Thoracic aorta (tissue), 2 donors: ENCODE measurements around the gene CCL24. TPM values are rescaled to one million over a fixed set of nuclear protein-coding genes. Genes with fewer than 3 reads are reported as not detected.

Source experiments
- ATAC-seq: fragments of 150-250 bp; one replicate; pipeline ENCODE4 v1.8.0; 2017; ENCODE audit warnings: low read depth; ENCODE audit not compliant: insufficient number of reproducible peaks, low FRiP score
- DNase-seq: peaks from one replicate; pipeline ENCODE4 v3.0.0-alpha.2; 2020; ENCODE audit warnings: low spot score
- H3K27ac ChIP-seq, 2 donors: fragments of 200-600 bp; sonication (generic); 1 replicate in 1 of 2; 2 replicates in 1 of 2; pipeline ENCODE4 v1.5.1; 2016; ENCODE audit warnings: mild to moderate bottlenecking in 2 of 2, moderate library complexity in 2 of 2
- H3K27me3 ChIP-seq: fragments of 200-600 bp; sonication (generic); replicated peaks from 2 replicates; pipeline ENCODE4 v1.6.0; 2016; ENCODE audit warnings: mild to moderate bottlenecking; ENCODE audit not compliant: insufficient read depth
- H3K36me3 ChIP-seq: fragments of 200-600 bp; sonication (generic); one replicate; pipeline ENCODE4 v1.5.1; 2016
- H3K4me1 ChIP-seq, 2 donors: fragments of 200-600 bp; sonication (generic); 1 replicate in 1 of 2; 2 replicates in 1 of 2; pipeline versions ENCODE4 v1.5.1 to v1.6.0; 2016; ENCODE audit warnings: low read depth in 2 of 2, mild to moderate bottlenecking in 1 of 2; ENCODE audit not compliant: control insufficient read depth in 1 of 2
- H3K4me3 ChIP-seq: fragments of 200-600 bp; sonication (generic); 2 replicates; pipeline ENCODE4 v1.5.1; 2016; ENCODE audit warnings: mild to moderate bottlenecking
- H3K9me3 ChIP-seq: fragments of 200-600 bp; sonication (generic); 2 replicates; pipeline ENCODE4 v1.5.1; 2016
- total RNA-seq, 2 donors: library from RNA; depleted of rRNA; stranded (reverse); fragments of >200 nt; gene quantifications; one replicate each; pipeline versions ENCODE4 v1.1.0 to v1.2.3, GENCODE V29; 2016
- TF ChIP-seq, protein P1 (sequence below): fragments of 200-600 bp; sonication (generic); IDR thresholded peaks from one replicate; pipeline ENCODE4 v1.5.1; 2019; ENCODE audit warnings: antibody characterized with exemption

CCL24 gene
- total RNA-seq, 2 donors from 2014 or later = not detected

DNA sequence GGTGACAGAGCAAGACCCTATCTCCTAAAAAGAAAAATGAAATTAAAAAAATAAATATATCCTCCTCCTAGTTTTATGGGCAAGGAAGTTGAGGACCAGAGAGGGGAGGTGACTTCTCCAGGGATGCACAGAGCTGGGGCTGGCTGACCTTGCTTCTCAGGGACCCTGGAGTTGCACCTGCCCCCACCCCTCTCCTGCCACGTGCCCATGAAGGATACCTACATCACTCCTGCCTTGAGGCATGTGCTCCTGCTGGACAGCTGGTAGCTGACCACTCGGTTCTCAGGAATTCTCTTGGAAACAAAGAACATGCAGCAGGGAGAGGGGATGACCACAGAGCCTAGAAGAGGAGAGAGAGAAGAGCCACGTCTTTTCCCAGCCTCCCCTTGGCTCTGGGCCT lies 522 bp downstream of the CCL24 start:
- H3K36me3 ChIP-seq = no peaks in the 10 kb centered on the region
- no peaks in the 10 kb centered on the region for H3K9me3 ChIP-seq
- no peaks in the 10 kb centered on the region for H3K4me1 ChIP-seq
- TF ChIP-seq, protein P1, sequence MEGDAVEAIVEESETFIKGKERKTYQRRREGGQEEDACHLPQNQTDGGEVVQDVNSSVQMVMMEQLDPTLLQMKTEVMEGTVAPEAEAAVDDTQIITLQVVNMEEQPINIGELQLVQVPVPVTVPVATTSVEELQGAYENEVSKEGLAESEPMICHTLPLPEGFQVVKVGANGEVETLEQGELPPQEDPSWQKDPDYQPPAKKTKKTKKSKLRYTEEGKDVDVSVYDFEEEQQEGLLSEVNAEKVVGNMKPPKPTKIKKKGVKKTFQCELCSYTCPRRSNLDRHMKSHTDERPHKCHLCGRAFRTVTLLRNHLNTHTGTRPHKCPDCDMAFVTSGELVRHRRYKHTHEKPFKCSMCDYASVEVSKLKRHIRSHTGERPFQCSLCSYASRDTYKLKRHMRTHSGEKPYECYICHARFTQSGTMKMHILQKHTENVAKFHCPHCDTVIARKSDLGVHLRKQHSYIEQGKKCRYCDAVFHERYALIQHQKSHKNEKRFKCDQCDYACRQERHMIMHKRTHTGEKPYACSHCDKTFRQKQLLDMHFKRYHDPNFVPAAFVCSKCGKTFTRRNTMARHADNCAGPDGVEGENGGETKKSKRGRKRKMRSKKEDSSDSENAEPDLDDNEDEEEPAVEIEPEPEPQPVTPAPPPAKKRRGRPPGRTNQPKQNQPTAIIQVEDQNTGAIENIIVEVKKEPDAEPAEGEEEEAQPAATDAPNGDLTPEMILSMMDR = no peak
- DNase-seq (no peak), ATAC-seq (no peak)
- H3K27ac ChIP-seq = no peak overlapping the region
- no peaks in the 10 kb centered on the region for H3K27me3 ChIP-seq
- H3K4me3 ChIP-seq = no peak overlapping the region

DNA sequence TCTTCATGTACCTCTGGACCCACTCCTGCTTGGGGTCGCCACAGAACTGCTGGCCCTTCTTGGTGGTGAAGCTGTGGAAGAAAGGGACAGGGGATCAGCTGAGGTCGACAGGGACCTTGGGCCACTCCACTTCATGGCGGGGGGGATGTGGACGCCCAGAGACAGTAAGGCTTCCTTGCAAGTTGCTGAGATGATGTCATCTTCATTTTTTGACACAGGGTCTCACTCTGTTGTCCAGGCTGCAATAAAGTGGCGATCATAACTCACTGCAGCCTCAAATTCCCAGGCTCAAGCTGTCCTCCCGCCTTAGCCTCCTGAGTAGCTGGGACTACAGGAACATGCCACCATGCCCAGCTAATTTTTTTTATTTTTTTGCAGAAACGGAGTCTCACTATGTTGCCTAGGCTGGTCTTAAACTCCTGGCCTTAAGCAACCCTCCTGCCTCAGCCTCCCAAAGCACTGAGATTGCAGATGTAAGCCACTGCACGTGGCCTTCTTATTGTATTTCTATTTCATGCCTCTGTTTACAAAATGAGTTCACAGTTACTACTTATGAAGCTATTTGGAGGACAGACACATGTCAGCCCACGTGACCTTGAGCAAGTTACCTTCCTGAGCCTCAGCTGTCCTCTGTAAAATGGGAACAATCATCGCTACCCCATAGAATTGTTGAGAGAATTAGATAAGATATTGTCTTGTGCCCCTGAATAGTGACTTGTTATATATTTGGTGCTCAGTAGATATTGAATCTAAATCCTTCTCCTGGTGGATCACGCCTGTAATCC lies 1.5 kb downstream of the CCL24 start:
- no peaks in the 10 kb centered on the region for H3K4me1 ChIP-seq
- no peaks in the 10 kb centered on the region for H3K27me3 ChIP-seq
- no peak overlapping the region for H3K4me3 ChIP-seq
- TF ChIP-seq, protein P1 = no peak
- no peak overlapping the region for H3K27ac ChIP-seq
- no peak for DNase-seq
- H3K9me3 ChIP-seq = peaks cover 8% of the 10 kb centered on the region
- no peak for ATAC-seq
- H3K36me3 ChIP-seq = no peaks in the 10 kb centered on the region

DNA sequence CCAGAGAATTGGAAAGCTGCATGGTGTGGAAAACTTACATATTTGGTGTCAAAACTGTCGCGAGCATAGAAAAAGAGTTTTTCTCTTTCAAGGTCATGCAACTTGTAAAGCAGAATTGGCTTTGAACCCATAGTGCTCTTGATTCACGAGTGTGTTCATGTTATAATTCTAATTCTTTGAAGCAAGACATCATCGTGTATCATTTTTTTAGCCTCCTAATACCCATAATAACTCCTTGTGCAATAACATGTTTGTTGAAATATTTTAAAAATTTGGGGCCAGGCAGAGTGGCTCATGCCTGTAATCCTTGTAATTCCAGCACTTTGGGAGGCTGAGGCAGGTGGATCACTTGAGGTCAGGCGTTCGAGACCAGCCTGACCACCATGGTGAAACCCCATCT lies 4.2 kb downstream of the CCL24 start:
- no peak for ATAC-seq
- Histone ChIP-seq H3K27me3 (no peaks in the 10 kb centered on the region), H3K36me3 (no peaks in the 10 kb centered on the region), H3K4me1 (no peaks in the 10 kb centered on the region), H3K9me3 (peaks cover 15% of the 10 kb centered on the region), H3K27ac (no peak overlapping the region), H3K4me3 (no peak overlapping the region)
- TF ChIP-seq, protein P1 = no peak
- DNase-seq = no peak

DNA sequence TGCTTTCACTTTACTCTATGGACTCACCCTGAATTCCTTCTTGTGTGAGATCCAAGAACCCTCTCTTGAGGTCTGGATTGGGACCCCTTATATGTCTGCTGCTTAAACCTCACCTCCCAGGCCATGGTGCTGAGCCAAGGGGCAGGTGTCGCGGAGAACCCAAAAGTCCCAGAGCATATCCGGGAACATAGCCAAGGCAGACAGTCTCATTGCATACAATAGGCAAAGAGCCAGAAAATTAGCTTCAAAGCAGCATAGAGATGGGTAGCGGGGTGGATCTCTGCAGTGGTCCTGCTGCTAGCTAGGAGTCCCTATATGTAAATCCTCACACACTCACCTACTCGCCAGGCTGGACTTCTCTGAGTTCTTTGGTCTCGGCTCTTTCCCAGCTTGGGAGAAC lies 5.5 kb downstream of the CCL24 start:
- Histone ChIP-seq H3K36me3 (no peaks in the 10 kb centered on the region), H3K4me3 (no peak overlapping the region), H3K27me3 (no peaks in the 10 kb centered on the region), H3K9me3 (peaks cover 15% of the 10 kb centered on the region), H3K27ac (no peak overlapping the region), H3K4me1 (no peaks in the 10 kb centered on the region)
- TF ChIP-seq, protein P1 = no peak
- DNase-seq (no peak), ATAC-seq (no peak)

GRCh38 chr7:75807452-75807851 lies 6.2 kb downstream of the CCL24 start:
- ATAC-seq = no peak
- no peak overlapping the region for H3K4me3 ChIP-seq
- H3K9me3 ChIP-seq = peaks cover 15% of the 10 kb centered on the region

More at GRCh38 chr7:75807452-75807851, 6.2 kb downstream of the CCL24 start:
- no peaks in the 10 kb centered on the region for H3K36me3 ChIP-seq
- no peaks in the 10 kb centered on the region for H3K4me1 ChIP-seq
- H3K27ac ChIP-seq = no peak overlapping the region
- TF ChIP-seq, protein P1 = no peak
- H3K27me3 ChIP-seq = no peaks in the 10 kb centered on the region
- DNase-seq = no peak
